ENCODE measurements around the gene RPS28.

- no peak for TF ChIP-seq CTCF (IDR thresholded peaks at IDR 0.05 in 4 of 5, conservative IDR thresholded peaks at IDR 0.05 in 1 of 5)
- TF ChIP-seq POLR2A (IDR thresholded peaks at IDR 0.05), result no peak
These were observed 14.9 kb upstream of the RPS28 start for GRCh38 chr19:8306235-8307054.
